B cell (primary cell): ENCODE results near the gene FABP3. TPM values are rescaled to one million over a fixed set of nuclear protein-coding genes. Genes with fewer than 3 reads are reported as not detected.

Source experiments
- ATAC-seq: fragments of 200-7000 bp; cut with Tn5 transposase; one replicate; pipeline ENCODE4 v1.10.0; 2021; ENCODE audit warnings: low read depth, mild to moderate bottlenecking, moderate number of reproducible peaks, moderate library complexity
- CTCF ChIA-PET: fragments of 350-600 bp; sonication (Branson Sonifier 250); formaldehyde crosslinking; loops from one replicate; lab custom pipeline; 2021; ENCODE audit warnings: antibody characterized with exemption, inconsistent platforms; lab: Charles Lee
- POLR2A ChIA-PET: fragments of 350-600 bp; sonication (Branson Sonifier 250); formaldehyde crosslinking; loops from one replicate; lab custom pipeline; 2021; ENCODE audit warnings: antibody characterized with exemption; lab: Charles Lee
- DNase-seq: peaks from one replicate; pipeline ENCODE4 v3.0.0; 2013
- H2AFZ ChIP-seq: 2 replicates; pipeline ENCODE4 v1.6.1; 2012; ENCODE audit warnings: mild to moderate bottlenecking, low read depth, low read length; ENCODE audit not compliant: insufficient read depth, poor library complexity, severe bottlenecking
- H3K27ac ChIP-seq, 2 donors: 1 replicate in 1 of 2; 2 replicates in 1 of 2; pipeline ENCODE4 v1.5.1; 2012 to 2013; ENCODE audit warnings: low read length in 2 of 2, mild to moderate bottlenecking in 2 of 2, moderate library complexity in 1 of 2
- H3K27me3 ChIP-seq, 4 experiments: fragments of 200-600 bp in 1 of 4; sonication (generic) in 1 of 4; replicated peaks in 1 of 4; 1 replicate in 2 of 4; 2 replicates in 2 of 4; pipeline versions ENCODE4 v1.6.1 to v1.7.0; 2013 to 2016; ENCODE audit warnings: low read length in 3 of 4, mild to moderate bottlenecking in 2 of 4, mixed read lengths in 1 of 4, moderate library complexity in 1 of 4; ENCODE audit not compliant: insufficient read depth in 4 of 4, control insufficient read depth in 3 of 4; ENCODE audit errors: control extremely low read depth in 1 of 4
- H3K36me3 ChIP-seq, 2 experiments: replicated peaks in 1 of 2; 1 replicate in 1 of 2; 2 replicates in 1 of 2; pipeline versions ENCODE4 v1.6.1 to v1.7.1; 2013; ENCODE audit warnings: low read length in 1 of 2; ENCODE audit not compliant: insufficient read depth in 2 of 2, control insufficient read depth in 1 of 2; ENCODE audit errors: control extremely low read depth in 1 of 2, extremely low read depth in 1 of 2
- H3K4me1 ChIP-seq, 2 donors: fragments of 200-600 bp in 1 of 2; sonication (generic) in 1 of 2; 1 replicate in 1 of 2; 2 replicates in 1 of 2; pipeline versions ENCODE4 v1.5.1 to v1.6.1; 2013 to 2017; ENCODE audit warnings: low read length in 2 of 2; ENCODE audit not compliant: control insufficient read depth in 2 of 2, insufficient read depth in 2 of 2
- H3K4me2 ChIP-seq: replicated peaks from 2 replicates; pipeline ENCODE3; 2012; ENCODE audit warnings: mild to moderate bottlenecking, low read depth, low read length; ENCODE audit not compliant: poor library complexity, severe bottlenecking
- H3K4me3 ChIP-seq, 5 experiments: fragments of 200-600 bp in 1 of 5; sonication (generic) in 1 of 5; 1 replicate in 3 of 5; 2 replicates in 2 of 5; pipeline versions ENCODE4 v1.5.1 to v1.7.0; 2011 to 2016; ENCODE audit warnings: low read length in 4 of 5, mild to moderate bottlenecking in 4 of 5, low read depth in 2 of 5, control low read depth in 1 of 5, moderate library complexity in 1 of 5; ENCODE audit not compliant: insufficient read depth in 1 of 5; ENCODE audit errors: control extremely low read depth in 1 of 5, extremely low read depth in 1 of 5
- H3K79me2 ChIP-seq: fragments of 200-600 bp; sonication (generic); one replicate; pipeline ENCODE4 v1.6.0; 2016; ENCODE audit warnings: low read length; ENCODE audit not compliant: control insufficient read depth, insufficient read depth
- H3K9ac ChIP-seq: fragments of 200-600 bp; sonication (generic); 2 replicates; pipeline ENCODE4 v1.6.1; 2017; ENCODE audit warnings: mild to moderate bottlenecking, low read length, moderate library complexity
- H3K9me3 ChIP-seq, 3 donors: one replicate each; pipeline versions ENCODE4 v1.6.1 to v1.7.1; 2013; ENCODE audit warnings: low read length in 2 of 3; ENCODE audit not compliant: control insufficient read depth in 2 of 3, insufficient read depth in 1 of 3; ENCODE audit errors: control extremely low read depth in 1 of 3
- H4K20me1 ChIP-seq: 2 replicates; pipeline ENCODE4 v1.6.0; 2012; ENCODE audit warnings: mild to moderate bottlenecking, low read length; ENCODE audit not compliant: insufficient read depth, control insufficient read depth, poor library complexity, severe bottlenecking
- H3K27ac Mint-ChIP-seq: one replicate; pipeline ENCODE4 v1.8.0; 2021; ENCODE audit warnings: mixed read lengths
- H3K27me3 Mint-ChIP-seq: one replicate; pipeline ENCODE4 v1.8.0; 2021; ENCODE audit warnings: mixed read lengths
- H3K4me1 Mint-ChIP-seq: one replicate; pipeline ENCODE4 v1.8.0; 2021; ENCODE audit warnings: mixed read lengths
- H3K4me3 Mint-ChIP-seq: one replicate; pipeline ENCODE4 v1.8.0; 2021; ENCODE audit warnings: mixed read lengths
- H3K9me3 Mint-ChIP-seq: one replicate; pipeline ENCODE4 v1.8.0; 2022; ENCODE audit warnings: mixed read lengths; ENCODE audit not compliant: insufficient read depth
- EZH2 ChIP-seq: IDR thresholded peaks from 2 replicates; pipeline ENCODE4 v1.6.1; 2012; ENCODE audit warnings: borderline replicate concordance, low read depth, mild to moderate bottlenecking, moderate library complexity, low read length; ENCODE audit not compliant: insufficient read depth, poor library complexity, severe bottlenecking
- whole genome bisulfite sequencing: methylation state at CpG from one replicate; pipeline ENCODE4 v1.1.5; 2013; ENCODE audit warnings: missing lambda C conversion rate; ENCODE audit not compliant: insufficient coverage; 5-methylcytosine and 5-hydroxymethylcytosine counted together
- intact Hi-C: fragments of 100-400 bp; cut with micrococcal nuclease; formaldehyde crosslinking; loops from one replicate; pipeline ENCODE4 v1.10.0; 2022
- polyA plus RNA-seq: library from polyadenylated mRNA; depleted of rRNA; stranded (reverse); fragments of >200 nt; gene quantifications from 2 replicates; pipeline ENCODE4 v1.2.3, GENCODE V29; 2012
- total RNA-seq, 2 donors: library from RNA; stranded (reverse); fragments of 120-200 nt in 1 of 2; gene quantifications; 1 replicate in 1 of 2; 2 replicates in 1 of 2; pipeline versions ENCODE4 v1.2.3 to v1.2.4, GENCODE V29; 2013 to 2022
- TF ChIP-seq, protein P1 (sequence below): fragments of 200-600 bp; IDR thresholded peaks from one replicate; pipeline ENCODE4 v1.8.0; 2022; ENCODE audit warnings: antibody characterized with exemption, mild to moderate bottlenecking

The FABP3 gene
- total and polyA plus RNA-seq, 2 donors (not counting 1 experiment from before 2014, with no cell fraction given), result not detected

DNA sequence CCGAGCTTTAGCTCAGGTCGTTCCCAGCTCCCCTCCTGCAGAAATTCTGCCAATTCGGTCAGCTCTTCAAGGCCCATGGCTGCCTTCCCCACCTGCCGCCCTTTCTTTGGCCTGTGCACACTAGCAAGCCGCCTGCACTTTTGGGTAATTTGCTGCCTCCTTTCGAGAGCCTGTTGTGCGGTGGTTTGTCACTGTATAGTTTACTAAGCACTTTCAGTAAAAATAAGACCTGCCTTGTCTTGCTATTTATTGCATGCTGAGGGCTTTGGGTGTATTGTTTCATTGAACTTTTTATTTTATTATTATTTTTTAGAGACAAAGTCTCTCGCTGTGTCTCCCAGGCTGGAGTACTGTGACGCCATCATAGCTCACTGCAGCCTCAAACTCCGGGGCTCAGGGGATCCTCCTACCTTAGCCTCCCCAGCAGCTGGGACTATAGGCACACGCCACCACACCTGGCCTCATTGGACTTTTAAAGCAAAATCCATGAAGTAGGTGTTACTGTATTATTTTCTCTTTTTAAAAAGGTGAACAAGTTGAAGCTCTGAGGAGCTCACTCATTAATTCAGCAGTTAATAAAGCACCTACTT lies 1.1 kb upstream of the FABP3 start:
- Mint-ChIP-seq H3K4me3 (peak overlapping the region; percentile 85), H3K4me1 (peaks cover 18% of the 10 kb centered on the region), H3K27ac (no peak overlapping the region), H3K9me3 (no peaks in the 10 kb centered on the region), H3K27me3 (peaks cover 24% of the 10 kb centered on the region)
- peak overlapping the region; percentile 75 for H3K4me2 ChIP-seq
- H3K4me3 ChIP-seq, result peak overlapping the region in 3 of 5 experiments; percentile 38 to 45 (median 43)
- no peaks in the 10 kb centered on the region for H3K9me3 ChIP-seq
- no peaks in the 10 kb centered on the region for H3K79me2 ChIP-seq
- TF ChIP-seq, protein P1, sequence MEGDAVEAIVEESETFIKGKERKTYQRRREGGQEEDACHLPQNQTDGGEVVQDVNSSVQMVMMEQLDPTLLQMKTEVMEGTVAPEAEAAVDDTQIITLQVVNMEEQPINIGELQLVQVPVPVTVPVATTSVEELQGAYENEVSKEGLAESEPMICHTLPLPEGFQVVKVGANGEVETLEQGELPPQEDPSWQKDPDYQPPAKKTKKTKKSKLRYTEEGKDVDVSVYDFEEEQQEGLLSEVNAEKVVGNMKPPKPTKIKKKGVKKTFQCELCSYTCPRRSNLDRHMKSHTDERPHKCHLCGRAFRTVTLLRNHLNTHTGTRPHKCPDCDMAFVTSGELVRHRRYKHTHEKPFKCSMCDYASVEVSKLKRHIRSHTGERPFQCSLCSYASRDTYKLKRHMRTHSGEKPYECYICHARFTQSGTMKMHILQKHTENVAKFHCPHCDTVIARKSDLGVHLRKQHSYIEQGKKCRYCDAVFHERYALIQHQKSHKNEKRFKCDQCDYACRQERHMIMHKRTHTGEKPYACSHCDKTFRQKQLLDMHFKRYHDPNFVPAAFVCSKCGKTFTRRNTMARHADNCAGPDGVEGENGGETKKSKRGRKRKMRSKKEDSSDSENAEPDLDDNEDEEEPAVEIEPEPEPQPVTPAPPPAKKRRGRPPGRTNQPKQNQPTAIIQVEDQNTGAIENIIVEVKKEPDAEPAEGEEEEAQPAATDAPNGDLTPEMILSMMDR, result no peak
- no peak for TF ChIP-seq EZH2
- POLR2A ChIA-PET, result no interaction called here
- H3K4me1 ChIP-seq, result peaks cover 8 to 17% of the 10 kb centered on the region in 2 donors
- DNase-seq, result no peak
- ATAC-seq, result no peak
- CTCF ChIA-PET, result interaction anchor here (0.9 to 1.5 kb wide), 3 partner anchors 10 to 20 kb away, joined by 3 to 11 read pairs (median 3); no protein-coding TSS in a partner anchor
- H3K27me3 ChIP-seq, result peaks cover 0 to 19% (median 2%) of the 10 kb centered on the region in 4 experiments
- intact Hi-C loops, result no loop called here
- WGBS, result 0% methylated on average over 3 of the region's 11 CpGs
- no peak overlapping the region for H3K27ac ChIP-seq
- peak overlapping the region; percentile 32 for H2AFZ ChIP-seq
- peak overlapping the region; percentile 42 for H3K9ac ChIP-seq
- no peaks in the 10 kb centered on the region for H4K20me1 ChIP-seq
- H3K36me3 ChIP-seq, result no peaks in the 10 kb centered on the region

- no peak for DNase-seq
- Histone ChIP-seq H3K27me3 (peaks cover 0 to 13% (median 2%) of the 10 kb centered on the region in 4 experiments), H3K9ac (peak overlapping the region; percentile 42), H3K9me3 (no peaks in the 10 kb centered on the region), H4K20me1 (no peaks in the 10 kb centered on the region), H3K36me3 (no peaks in the 10 kb centered on the region), H2AFZ (no peak overlapping the region), H3K27ac (no peak overlapping the region), H3K4me3 (peak overlapping the region in 2 of 5 experiments; percentile 38 to 43), H3K79me2 (no peaks in the 10 kb centered on the region), H3K4me1 (peaks cover 8 to 17% of the 10 kb centered on the region in 2 donors), H3K4me2 (peak overlapping the region; percentile 75)
- H3K4me1 Mint-ChIP-seq, result peaks cover 18% of the 10 kb centered on the region
- H3K9me3 Mint-ChIP-seq, result no peaks in the 10 kb centered on the region
- POLR2A ChIA-PET, result no interaction called here
- WGBS, result 56% methylated on average over 10 of the region's 10 CpGs
- peak overlapping the region; percentile 85 for H3K4me3 Mint-ChIP-seq
- no peak for ATAC-seq
- intact Hi-C loops, result no loop called here
- H3K27ac Mint-ChIP-seq, result no peak overlapping the region
- TF ChIP-seq, protein P1, result no peak
- no peak for TF ChIP-seq EZH2
- peaks cover 18% of the 10 kb centered on the region for H3K27me3 Mint-ChIP-seq
- CTCF ChIA-PET, result interaction anchor here (0.6 to 1.5 kb wide), 3 partner anchors 11 to 773 kb away, joined by 3 to 11 read pairs (median 3); no protein-coding TSS in a partner anchor
Measured at GRCh38 chr1:31372751-31373055, 173 bp downstream of the FABP3 start.
